IMR-90 (cell line): ENCODE results near the gene EPSTI1.

Source experiments
- CEBPB ChIP-seq: IDR thresholded peaks from 2 replicates; pipeline ENCODE4 v1.6.1; 2012; ENCODE audit warnings: low read depth, low read length, improper control_type of control experiment
- CTCF ChIP-seq: conservative IDR thresholded peaks from 2 replicates; pipeline ENCODE4 v1.5.1; 2012; ENCODE audit warnings: mild to moderate bottlenecking, low read depth, low read length, improper control_type of control experiment
- FOS ChIP-seq: fragments of 150-350 bp; IDR thresholded peaks from 2 replicates; pipeline ENCODE4 v1.6.1; 2016; ENCODE audit warnings: low read depth, low read length
- MAFK ChIP-seq: IDR thresholded peaks from 2 replicates; pipeline ENCODE4 v1.6.1; 2012; ENCODE audit warnings: low read depth, low read length, improper control_type of control experiment
- MAZ ChIP-seq: IDR thresholded peaks from 2 replicates; pipeline ENCODE4 v1.6.1; 2012; ENCODE audit warnings: low read depth, mild to moderate bottlenecking, low read length, improper control_type of control experiment, moderate library complexity, borderline replicate concordance
- MXI1 ChIP-seq: IDR thresholded peaks from 2 replicates; pipeline ENCODE4 v1.6.1; 2012; ENCODE audit warnings: low read depth, mild to moderate bottlenecking, low read length, moderate library complexity, borderline replicate concordance
- NFE2L2 ChIP-seq: fragments of 150-350 bp; IDR thresholded peaks from 2 replicates; pipeline ENCODE4 v1.6.1; 2016; ENCODE audit warnings: low read depth, mild to moderate bottlenecking, low read length
- POLR2A ChIP-seq: IDR thresholded peaks from 2 replicates; pipeline ENCODE4 v1.6.1; 2012; ENCODE audit warnings: mild to moderate bottlenecking, low read depth, low read length
- RAD21 ChIP-seq: IDR thresholded peaks from 2 replicates; pipeline ENCODE4 v1.6.1; 2012; ENCODE audit warnings: low read length, improper control_type of control experiment
- RCOR1 ChIP-seq: IDR thresholded peaks from 2 replicates; pipeline ENCODE4 v1.6.1; 2012; ENCODE audit warnings: mild to moderate bottlenecking, low read length, improper control_type of control experiment; ENCODE audit not compliant: insufficient replicate concordance
- RFX5 ChIP-seq: IDR thresholded peaks from 2 replicates; pipeline ENCODE4 v1.8.0; 2012; ENCODE audit warnings: low read depth, mild to moderate bottlenecking, low read length, moderate library complexity
- SMC3 ChIP-seq: fragments of 150-350 bp; IDR thresholded peaks from 2 replicates; pipeline ENCODE4 v1.6.1; 2016; ENCODE audit warnings: low read depth, mild to moderate bottlenecking, antibody characterized with exemption, low read length, moderate library complexity
- TF ChIP-seq, protein P1 (sequence below): fragments of 150-350 bp; IDR thresholded peaks from 2 replicates; pipeline ENCODE4 v1.6.1; 2016; ENCODE audit warnings: low read depth, mild to moderate bottlenecking, low read length, moderate library complexity, borderline replicate concordance
- TF ChIP-seq, protein P2 (sequence below): fragments of 150-350 bp; IDR thresholded peaks from 2 replicates; pipeline ENCODE4 v1.6.1; 2017; ENCODE audit warnings: mild to moderate bottlenecking, antibody characterized with exemption, low read length, low read depth

GRCh38 chr13:42893214-42893671 lies 98.8 kb downstream of the EPSTI1 start:
- TF ChIP-seq RAD21 (no peak), POLR2A (no peak), CEBPB (peak; percentile 43), CTCF (no peak), FOS (no peak), RCOR1 (no peak), NFE2L2 (no peak), SMC3 (no peak), RFX5 (no peak), MAZ (no peak), MXI1 (no peak), MAFK (no peak)
- TF ChIP-seq, protein P1, sequence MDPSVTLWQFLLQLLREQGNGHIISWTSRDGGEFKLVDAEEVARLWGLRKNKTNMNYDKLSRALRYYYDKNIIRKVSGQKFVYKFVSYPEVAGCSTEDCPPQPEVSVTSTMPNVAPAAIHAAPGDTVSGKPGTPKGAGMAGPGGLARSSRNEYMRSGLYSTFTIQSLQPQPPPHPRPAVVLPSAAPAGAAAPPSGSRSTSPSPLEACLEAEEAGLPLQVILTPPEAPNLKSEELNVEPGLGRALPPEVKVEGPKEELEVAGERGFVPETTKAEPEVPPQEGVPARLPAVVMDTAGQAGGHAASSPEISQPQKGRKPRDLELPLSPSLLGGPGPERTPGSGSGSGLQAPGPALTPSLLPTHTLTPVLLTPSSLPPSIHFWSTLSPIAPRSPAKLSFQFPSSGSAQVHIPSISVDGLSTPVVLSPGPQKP: no peak
- TF ChIP-seq, protein P2, sequence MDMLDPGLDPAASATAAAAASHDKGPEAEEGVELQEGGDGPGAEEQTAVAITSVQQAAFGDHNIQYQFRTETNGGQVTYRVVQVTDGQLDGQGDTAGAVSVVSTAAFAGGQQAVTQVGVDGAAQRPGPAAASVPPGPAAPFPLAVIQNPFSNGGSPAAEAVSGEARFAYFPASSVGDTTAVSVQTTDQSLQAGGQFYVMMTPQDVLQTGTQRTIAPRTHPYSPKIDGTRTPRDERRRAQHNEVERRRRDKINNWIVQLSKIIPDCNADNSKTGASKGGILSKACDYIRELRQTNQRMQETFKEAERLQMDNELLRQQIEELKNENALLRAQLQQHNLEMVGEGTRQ: no peak
